ENCODE results near the gene CAPNS2. TPM values are rescaled to one million over a fixed set of nuclear protein-coding genes. Genes with fewer than 3 reads are reported as not detected.
"Not testable (repeated sequence)": the region's sequence is repeated elsewhere in the genome, so short reads cannot be mapped to it uniquely, and the experiment has no call there.

The CAPNS2 gene
- total RNA-seq, 1 experiment from 2014 or later = not detected

DNA sequence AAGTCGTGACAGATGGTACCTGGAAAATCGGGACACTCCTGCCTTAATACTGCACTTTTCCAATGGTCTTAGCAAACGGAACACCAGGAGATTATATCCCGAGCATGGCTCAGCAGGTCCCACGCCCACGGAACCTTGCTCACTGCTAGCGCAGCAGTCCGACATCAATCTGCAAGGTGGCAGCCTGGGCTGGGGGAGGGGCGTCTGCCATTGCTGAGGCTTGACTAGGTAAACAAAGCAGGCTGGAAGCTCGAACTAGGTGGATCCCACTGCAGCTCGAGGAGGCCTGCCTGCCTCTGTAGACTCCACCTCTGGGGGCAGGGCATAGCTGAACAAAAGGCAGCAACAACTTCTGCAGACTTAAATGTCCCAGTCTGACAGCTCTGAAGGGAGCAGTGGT is 49.2 kb downstream of the CAPNS2 start:
- in situ Hi-C loops (cut with HindIII; ENCODE audit: low pct_unique_long_range_greater_than_20kb, low sequenced_read_pairs); DNase-seq (ENCODE audit: low read depth): not testable (repeated sequence)

Other genes with a start within 250 kb of the CAPNS2 start
- 0.10 TPM in 1 of 2 replicates, not detected in the other for gene IRX6, start 242.5 kb upstream of the CAPNS2 start, total RNA-seq (2014; rRNA removed; shearing (Covaris generic); ENCODE audit: low replicate concordance)
- 0.51 TPM in 1 of 2 replicates, not detected in the other for gene MMP2, start 87.5 kb upstream of the CAPNS2 start, total RNA-seq (2014; rRNA removed; shearing (Covaris generic); ENCODE audit: low replicate concordance)
- gene LPCAT2, start 57.6 kb upstream of the CAPNS2 start, total RNA-seq (2014; rRNA removed; shearing (Covaris generic); ENCODE audit: low replicate concordance) = 0.49 and 0.84 TPM in 2 replicates
- gene SLC6A2, start 89.3 kb downstream of the CAPNS2 start, total RNA-seq (2014; rRNA removed; shearing (Covaris generic); ENCODE audit: low replicate concordance) = not detected in 2 replicates